ENCODE data around the gene CADPS2. TPM values are rescaled to one million over a fixed set of nuclear protein-coding genes. Genes with fewer than 3 reads are reported as not detected.

Gene CADPS2
- total and polyA plus RNA-seq, 2 of the 4 experiments (the other 2 are of a cell fraction), result 0.10 to 0.54 TPM

DNA sequence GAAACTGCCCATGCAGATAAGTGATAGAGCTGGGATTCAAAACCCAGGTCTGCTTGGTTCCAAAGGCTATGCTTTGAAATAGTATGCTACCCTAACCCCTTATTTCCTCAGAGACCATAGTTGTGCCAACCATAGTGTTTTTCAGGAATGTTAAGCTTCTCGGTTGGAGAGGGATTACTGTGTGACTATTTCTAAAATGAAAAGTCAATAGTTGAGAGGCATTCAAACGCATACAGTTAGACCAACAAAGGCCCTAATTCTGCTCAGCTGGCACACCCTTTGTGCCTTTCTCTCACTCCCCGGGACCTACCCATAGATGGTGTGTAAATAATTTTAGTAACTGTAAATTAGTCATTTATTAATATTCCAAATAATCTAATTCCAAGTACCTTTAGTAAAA is 118.9 kb downstream of the CADPS2 start:
- intact Hi-C loops (cut with micrococcal nuclease), result no loop called here
- ATAC-seq (ENCODE audit: low read depth), result no peak
- no peaks in the 10 kb centered on the region for H3K9me1 ChIP-seq (ENCODE audit: insufficient read depth, low read length)
- no peak overlapping the region for H2BK15ac ChIP-seq (ENCODE audit: low read depth, low read length)
- H2BK20ac ChIP-seq (ENCODE audit: low read depth, low read length), result no peak overlapping the region
- no peak overlapping the region for H3K18ac ChIP-seq (ENCODE audit: low read depth, low read length)
- no peak overlapping the region for H3K27ac ChIP-seq (ENCODE audit: insufficient read depth, low read length)
- no peak overlapping the region for H2BK120ac ChIP-seq (ENCODE audit: low read depth, low read length)
- no peak overlapping the region for H3K4me2 ChIP-seq (ENCODE audit: low read depth, low read length)
- no peak overlapping the region for H3K4me3 ChIP-seq (ENCODE audit: insufficient read depth, low read depth, low read length)
- H3K27me3 ChIP-seq (ENCODE audit: control insufficient read depth, insufficient read depth, low read length), result no peaks in the 10 kb centered on the region
- H4K8ac ChIP-seq (ENCODE audit: low read depth in 2 of 2, low read length in 2 of 2), result no peak overlapping the region
- no TSS peak for BruUV-seq (replicated peaks)
- ChIA-PET POLR2A (ENCODE audit: unreplicated experiment) (no interaction called here), CTCF (no interaction called here)
- H3K23ac ChIP-seq (ENCODE audit: low read depth, low read length), result no peak overlapping the region
- H2BK5ac ChIP-seq (ENCODE audit: low read depth, low read length, poor library complexity, severe bottlenecking), result no peak overlapping the region
- H4K91ac ChIP-seq (ENCODE audit: insufficient read depth, low read depth, low read length), result no peak overlapping the region
- peaks cover 2% of the 10 kb centered on the region; the same call in 1 of the 2 replicates for H3K9me3 ChIP-seq (ENCODE audit: control insufficient read depth, insufficient read depth, low read length)
- TF ChIP-seq NFE2L2 (IDR thresholded peaks at IDR 0.05; ENCODE audit: low read depth, low read length), result no peak
- TF ChIP-seq RAD21 (IDR thresholded peaks at IDR 0.05; ENCODE audit: low read length), result no peak
- no peak for TF ChIP-seq RFX5 (IDR thresholded peaks at IDR 0.05; ENCODE audit: low read depth, low read length)
- no peak for TF ChIP-seq POLR2A (IDR thresholded peaks at IDR 0.05; ENCODE audit: low read depth, low read length)
- TF ChIP-seq, protein P1, sequence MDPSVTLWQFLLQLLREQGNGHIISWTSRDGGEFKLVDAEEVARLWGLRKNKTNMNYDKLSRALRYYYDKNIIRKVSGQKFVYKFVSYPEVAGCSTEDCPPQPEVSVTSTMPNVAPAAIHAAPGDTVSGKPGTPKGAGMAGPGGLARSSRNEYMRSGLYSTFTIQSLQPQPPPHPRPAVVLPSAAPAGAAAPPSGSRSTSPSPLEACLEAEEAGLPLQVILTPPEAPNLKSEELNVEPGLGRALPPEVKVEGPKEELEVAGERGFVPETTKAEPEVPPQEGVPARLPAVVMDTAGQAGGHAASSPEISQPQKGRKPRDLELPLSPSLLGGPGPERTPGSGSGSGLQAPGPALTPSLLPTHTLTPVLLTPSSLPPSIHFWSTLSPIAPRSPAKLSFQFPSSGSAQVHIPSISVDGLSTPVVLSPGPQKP (IDR thresholded peaks at IDR 0.05; ENCODE audit: borderline replicate concordance, low read depth, low read length), result no peak
- TF ChIP-seq BHLHE40 (IDR thresholded peaks at IDR 0.05; ENCODE audit: low read depth, low read length), result no peak
- TF ChIP-seq, protein P2, sequence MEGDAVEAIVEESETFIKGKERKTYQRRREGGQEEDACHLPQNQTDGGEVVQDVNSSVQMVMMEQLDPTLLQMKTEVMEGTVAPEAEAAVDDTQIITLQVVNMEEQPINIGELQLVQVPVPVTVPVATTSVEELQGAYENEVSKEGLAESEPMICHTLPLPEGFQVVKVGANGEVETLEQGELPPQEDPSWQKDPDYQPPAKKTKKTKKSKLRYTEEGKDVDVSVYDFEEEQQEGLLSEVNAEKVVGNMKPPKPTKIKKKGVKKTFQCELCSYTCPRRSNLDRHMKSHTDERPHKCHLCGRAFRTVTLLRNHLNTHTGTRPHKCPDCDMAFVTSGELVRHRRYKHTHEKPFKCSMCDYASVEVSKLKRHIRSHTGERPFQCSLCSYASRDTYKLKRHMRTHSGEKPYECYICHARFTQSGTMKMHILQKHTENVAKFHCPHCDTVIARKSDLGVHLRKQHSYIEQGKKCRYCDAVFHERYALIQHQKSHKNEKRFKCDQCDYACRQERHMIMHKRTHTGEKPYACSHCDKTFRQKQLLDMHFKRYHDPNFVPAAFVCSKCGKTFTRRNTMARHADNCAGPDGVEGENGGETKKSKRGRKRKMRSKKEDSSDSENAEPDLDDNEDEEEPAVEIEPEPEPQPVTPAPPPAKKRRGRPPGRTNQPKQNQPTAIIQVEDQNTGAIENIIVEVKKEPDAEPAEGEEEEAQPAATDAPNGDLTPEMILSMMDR (conservative IDR thresholded peaks at IDR 0.05; ENCODE audit: low read depth, low read length), result no peak
- no peak for TF ChIP-seq SMC3 (IDR thresholded peaks at IDR 0.05; ENCODE audit: low read depth, low read length)
- no peak for TF ChIP-seq CEBPB (IDR thresholded peaks at IDR 0.05; ENCODE audit: low read depth, low read length)
- no peak for TF ChIP-seq MAZ (IDR thresholded peaks at IDR 0.05; ENCODE audit: borderline replicate concordance, low read depth, low read length)
- no peak for TF ChIP-seq RCOR1 (IDR thresholded peaks at IDR 0.05; ENCODE audit: insufficient replicate concordance, low read length)
- TF ChIP-seq, protein P3, sequence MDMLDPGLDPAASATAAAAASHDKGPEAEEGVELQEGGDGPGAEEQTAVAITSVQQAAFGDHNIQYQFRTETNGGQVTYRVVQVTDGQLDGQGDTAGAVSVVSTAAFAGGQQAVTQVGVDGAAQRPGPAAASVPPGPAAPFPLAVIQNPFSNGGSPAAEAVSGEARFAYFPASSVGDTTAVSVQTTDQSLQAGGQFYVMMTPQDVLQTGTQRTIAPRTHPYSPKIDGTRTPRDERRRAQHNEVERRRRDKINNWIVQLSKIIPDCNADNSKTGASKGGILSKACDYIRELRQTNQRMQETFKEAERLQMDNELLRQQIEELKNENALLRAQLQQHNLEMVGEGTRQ (IDR thresholded peaks at IDR 0.05; ENCODE audit: low read depth, low read length), result no peak
- TF ChIP-seq MXI1 (IDR thresholded peaks at IDR 0.05; ENCODE audit: borderline replicate concordance, low read depth, low read length), result no peak
- TF ChIP-seq MAFK (IDR thresholded peaks at IDR 0.05; ENCODE audit: low read depth, low read length), result no peak
- TF ChIP-seq FOS (IDR thresholded peaks at IDR 0.05; ENCODE audit: low read depth, low read length), result no peak
- no peak for TF ChIP-seq CHD1 (IDR thresholded peaks at IDR 0.05; ENCODE audit: low read depth, low read length)
- no CpG with 5 or more reads among the region's 3 CpGs for WGBS, 2 experiments (ENCODE audit: extremely low coverage in 2 of 2, insufficient read length in 1 of 2)
- no peak overlapping the region for H2AK9ac ChIP-seq (replicated peaks; ENCODE audit: low read depth, low read length, poor library complexity)
- no peak overlapping the region for H3K56ac ChIP-seq (ENCODE audit: extremely low read depth, insufficient read depth, low read length)
- H2AK5ac ChIP-seq (ENCODE audit: low read depth, low read length), result no peak overlapping the region
- no peak overlapping the region for H4K5ac ChIP-seq (ENCODE audit: low read depth, low read length)
- no peak overlapping the region for H3K4ac ChIP-seq (ENCODE audit: low read depth, low read length)
- H2AFZ ChIP-seq (replicated peaks; ENCODE audit: low read length, poor library complexity), result no peak overlapping the region
- no peak for DNase-seq
- no peak overlapping the region for H3K14ac ChIP-seq (replicated peaks; ENCODE audit: low read depth, low read length)
- H4K20me1 ChIP-seq (ENCODE audit: insufficient read depth, low read length), result no peaks in the 10 kb centered on the region
- dilution Hi-C loops (cut with HindIII; ENCODE audit: low sequenced_read_pairs, unreplicated experiment), result no loop called here
- no peaks in the 10 kb centered on the region for H3K36me3 ChIP-seq (ENCODE audit: control insufficient read depth, insufficient read depth, low read length)
- H3K79me1 ChIP-seq (ENCODE audit: low read depth in 1 of 2, low read length in 2 of 2), result no peaks in the 10 kb centered on the region
- in situ Hi-C loops (cut with MboI; ENCODE audit: low sequenced_read_pairs), result no loop called here
- no peak overlapping the region for H3K9ac ChIP-seq (ENCODE audit: low read depth, low read length)
- H3K4me1 ChIP-seq (ENCODE audit: control insufficient read depth, insufficient read depth, low read length), result no peaks in the 10 kb centered on the region
